Osteoblast (primary cell): ENCODE data around the gene POLR2C. TPM values are rescaled to one million over a fixed set of nuclear protein-coding genes. Genes with fewer than 3 reads are reported as not detected.

Experiments used
- DNase-seq: peaks from one replicate; pipeline ENCODE4 v3.0.0; 2011; ENCODE audit warnings: low spot score, mixed read lengths; ENCODE audit not compliant: insufficient read length; ENCODE audit errors: missing footprints
- H2AFZ ChIP-seq: 2 replicates; pipeline ENCODE4 v1.6.0; 2011; ENCODE audit warnings: mild to moderate bottlenecking, low read length
- H3K27ac ChIP-seq: 2 replicates; pipeline ENCODE4 v1.5.1; 2011; ENCODE audit warnings: mild to moderate bottlenecking, low read depth, low read length, moderate library complexity
- H3K27me3 ChIP-seq: 2 replicates; pipeline ENCODE4 v1.6.0; 2012; ENCODE audit warnings: mild to moderate bottlenecking, control low read depth, inconsistent platforms, low read length, moderate library complexity; ENCODE audit not compliant: insufficient read depth
- H3K36me3 ChIP-seq: 2 replicates; pipeline ENCODE4 v1.5.1; 2011; ENCODE audit warnings: mild to moderate bottlenecking, low read length, control low read depth, moderate library complexity; ENCODE audit not compliant: insufficient read depth
- H3K4me1 ChIP-seq: 2 replicates; pipeline ENCODE4 v1.5.1; 2011; ENCODE audit warnings: mild to moderate bottlenecking, low read length, control low read depth, moderate library complexity; ENCODE audit not compliant: insufficient read depth
- H3K4me2 ChIP-seq: 2 replicates; pipeline ENCODE4 v1.6.0; 2011; ENCODE audit warnings: mild to moderate bottlenecking, low read length; ENCODE audit not compliant: insufficient read depth
- H3K4me3 ChIP-seq: fragments of 200-600 bp; sonication (generic); 3 replicates; pipeline ENCODE4 v1.5.1; 2012; ENCODE audit warnings: mild to moderate bottlenecking, low read length, inconsistent platforms; ENCODE audit not compliant: insufficient read depth
- H3K79me2 ChIP-seq: 2 replicates; pipeline ENCODE4 v1.6.0; 2012; ENCODE audit warnings: mild to moderate bottlenecking, low read length, control low read depth, inconsistent platforms; ENCODE audit not compliant: insufficient read depth
- H3K9me3 ChIP-seq: 2 replicates; pipeline ENCODE4 v1.5.1; 2011; ENCODE audit warnings: low read depth, low read length, control low read depth
- H4K20me1 ChIP-seq: 2 replicates; pipeline ENCODE4 v1.6.0; 2012; ENCODE audit warnings: mild to moderate bottlenecking, low read length, control low read depth; ENCODE audit not compliant: insufficient read depth
- CTCF ChIP-seq: IDR thresholded peaks from 2 replicates; pipeline ENCODE4 v1.5.1; 2011; ENCODE audit warnings: mild to moderate bottlenecking, low read depth, low read length, moderate library complexity; ENCODE audit errors: extremely low read depth
- total RNA-seq: library from RNA; depleted of rRNA; stranded (reverse); fragments of >200 nt; gene quantifications from 2 replicates; pipeline ENCODE4 v1.2.3, GENCODE V29; 2012

Gene POLR2C
- total RNA-seq, 1 donor = 95.2 TPM

DNA sequence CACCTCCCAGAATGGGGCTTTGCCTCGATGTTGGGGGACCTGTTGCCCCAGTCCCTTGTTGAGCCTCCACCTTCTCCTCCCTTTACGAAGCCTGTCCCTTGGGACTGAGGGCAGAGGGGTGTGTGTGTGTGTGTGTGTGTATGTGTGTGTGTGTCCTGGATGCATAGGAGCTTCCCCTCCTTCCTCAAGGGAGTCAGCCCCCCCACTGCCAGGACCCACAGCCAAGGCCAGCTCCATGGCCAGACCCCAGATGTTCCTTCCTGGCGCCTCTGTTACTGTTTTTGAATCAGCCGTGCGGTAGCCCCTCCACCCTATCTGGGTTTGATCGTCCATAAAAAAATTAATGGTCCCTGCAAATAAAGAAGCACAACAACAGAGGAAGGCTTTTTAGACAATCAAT, 41.5 kb downstream of the POLR2C start:
- Histone ChIP-seq H4K20me1 (no peaks in the 10 kb centered on the region), H3K27me3 (peaks cover 22% of the 10 kb centered on the region), H2AFZ (no peak overlapping the region), H3K4me2 (no peak overlapping the region), H3K27ac (no peak overlapping the region), H3K4me3 (no peak overlapping the region), H3K4me1 (no peaks in the 10 kb centered on the region), H3K9me3 (no peaks in the 10 kb centered on the region), H3K79me2 (no peaks in the 10 kb centered on the region), H3K36me3 (no peaks in the 10 kb centered on the region)
- TF ChIP-seq CTCF = no peak
- DNase-seq = peak; percentile 69

GRCh38 chr16:57504491-57504890, 42.0 kb downstream of the POLR2C start:
- Histone ChIP-seq H3K79me2 (no peaks in the 10 kb centered on the region), H3K27me3 (peaks cover 18% of the 10 kb centered on the region), H3K27ac (no peak overlapping the region), H3K4me2 (no peak overlapping the region), H3K9me3 (no peaks in the 10 kb centered on the region), H2AFZ (no peak overlapping the region), H4K20me1 (no peaks in the 10 kb centered on the region), H3K4me1 (no peaks in the 10 kb centered on the region), H3K4me3 (no peak overlapping the region), H3K36me3 (no peaks in the 10 kb centered on the region)
- DNase-seq = no peak
- TF ChIP-seq CTCF = no peak

GRCh38 chr16:57505169-57505568, 42.7 kb downstream of the POLR2C start:
- Histone ChIP-seq H4K20me1 (no peaks in the 10 kb centered on the region), H3K27ac (no peak overlapping the region), H3K4me3 (no peak overlapping the region), H3K9me3 (no peaks in the 10 kb centered on the region), H2AFZ (no peak overlapping the region), H3K27me3 (peaks cover 18% of the 10 kb centered on the region), H3K36me3 (no peaks in the 10 kb centered on the region), H3K4me1 (no peaks in the 10 kb centered on the region), H3K4me2 (no peak overlapping the region), H3K79me2 (no peaks in the 10 kb centered on the region)
- TF ChIP-seq CTCF = no peak
- DNase-seq = peak; percentile 58

DNA sequence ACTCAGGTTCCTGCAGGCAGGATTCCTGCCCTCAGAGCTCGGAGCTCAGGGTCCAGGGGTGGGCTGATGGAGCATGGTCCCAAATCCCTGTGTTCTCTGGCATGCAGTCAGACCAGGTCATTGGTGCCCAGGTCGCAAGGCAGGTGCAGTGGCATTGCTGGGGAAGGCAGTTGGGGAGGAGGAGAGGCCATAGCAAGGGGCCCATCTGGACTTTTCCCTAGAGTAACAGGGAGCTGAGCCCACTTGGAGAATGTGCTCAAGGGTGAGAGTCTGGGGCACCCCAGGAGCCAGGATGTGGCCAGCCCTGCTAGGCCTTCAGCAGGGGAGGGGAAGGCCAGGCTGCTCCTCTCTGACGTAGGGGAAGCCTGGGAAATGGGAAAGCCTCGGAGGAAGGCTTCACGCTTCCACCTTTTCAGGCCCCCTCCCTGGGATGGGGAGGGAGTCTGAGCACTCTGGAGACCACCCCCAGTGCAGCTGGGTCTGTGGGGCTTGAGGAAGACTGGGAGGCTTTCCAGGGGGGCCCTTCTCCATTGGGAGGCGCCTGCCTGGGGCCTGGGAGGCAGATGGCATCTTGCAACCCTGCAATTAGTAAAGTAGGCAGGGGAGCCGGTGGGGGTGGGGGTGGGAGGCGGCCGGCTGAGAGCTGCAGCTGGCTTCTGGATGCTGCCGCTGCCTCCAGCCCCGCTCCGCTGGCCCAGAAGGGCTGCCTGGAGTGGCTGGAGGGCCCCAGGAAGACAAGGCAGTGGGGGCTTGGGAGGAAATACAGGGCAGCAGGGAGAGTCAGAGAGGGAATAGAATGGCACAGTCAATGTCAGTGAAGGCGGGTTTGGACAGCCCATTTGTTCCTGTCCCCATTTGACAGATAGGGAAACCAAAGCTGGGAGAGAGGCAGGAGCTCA, 44.9 kb downstream of the POLR2C start:
- peak; percentile 72 for DNase-seq
- no peak overlapping the region for H3K27ac ChIP-seq
- no peak for TF ChIP-seq CTCF
- H2AFZ ChIP-seq = no peak overlapping the region
- H3K4me1 ChIP-seq = no peaks in the 10 kb centered on the region
- peaks cover 14% of the 10 kb centered on the region for H3K27me3 ChIP-seq
- no peaks in the 10 kb centered on the region for H3K9me3 ChIP-seq
- no peaks in the 10 kb centered on the region for H4K20me1 ChIP-seq
- H3K36me3 ChIP-seq = no peaks in the 10 kb centered on the region
- no peak overlapping the region for H3K4me3 ChIP-seq
- H3K4me2 ChIP-seq = no peak overlapping the region
- no peaks in the 10 kb centered on the region for H3K79me2 ChIP-seq
